ENCODE measurements around the gene SPPL2C. TPM values are rescaled to one million over a fixed set of nuclear protein-coding genes. Genes with fewer than 3 reads are reported as not detected.
A peak's percentile ranks its signal among the peaks of the same experiment; 100 is the strongest.

The SPPL2C gene
- total and polyA plus RNA-seq, 8 donors: not detected

DNA sequence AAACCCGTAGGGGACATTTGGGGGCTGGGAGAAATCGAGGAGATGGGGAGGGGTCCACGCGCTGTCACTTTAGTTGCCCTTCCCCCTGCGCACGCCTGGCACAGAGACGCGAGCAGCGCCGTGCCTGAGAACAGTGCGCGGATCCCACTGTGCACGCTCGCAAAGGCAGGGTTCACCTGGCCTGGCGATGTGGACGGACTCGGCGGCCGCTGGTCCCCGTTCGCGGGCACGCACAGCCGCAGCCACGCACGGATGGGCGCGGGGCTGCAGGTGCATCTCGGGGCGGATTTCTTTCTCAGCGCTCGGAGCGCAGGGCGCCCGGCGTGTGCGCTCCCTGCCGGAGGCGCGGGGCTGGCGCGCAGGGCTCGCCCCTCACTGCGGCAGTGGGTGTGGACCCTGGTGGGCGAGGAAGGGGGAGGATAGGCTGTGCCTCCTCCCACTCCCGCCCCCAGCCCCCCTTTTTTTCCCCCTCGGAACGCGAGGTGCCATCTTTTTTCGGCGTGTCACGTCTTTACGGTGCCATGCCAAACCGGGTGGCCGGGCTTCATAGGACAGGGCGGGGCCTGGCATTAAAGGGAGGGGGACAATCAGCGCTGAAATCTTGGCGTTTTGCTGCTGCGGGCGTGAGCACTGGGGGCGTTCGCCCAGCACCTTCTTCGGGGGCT, 50.8 kb downstream of the SPPL2C start:
- H3K9me3 ChIP-seq: no peaks in the 10 kb centered on the region
- intact Hi-C loops (cut with DNase I): no loop called here
- WGBS, 2 donors: 1% methylated on average over 54 to 62 of the region's 63 CpGs
- no peak for FAIRE-seq
- ATAC-seq: peak in 3 of 4 donors; percentile 3 to 17 (median 5)
- TF ChIP-seq, protein P1, sequence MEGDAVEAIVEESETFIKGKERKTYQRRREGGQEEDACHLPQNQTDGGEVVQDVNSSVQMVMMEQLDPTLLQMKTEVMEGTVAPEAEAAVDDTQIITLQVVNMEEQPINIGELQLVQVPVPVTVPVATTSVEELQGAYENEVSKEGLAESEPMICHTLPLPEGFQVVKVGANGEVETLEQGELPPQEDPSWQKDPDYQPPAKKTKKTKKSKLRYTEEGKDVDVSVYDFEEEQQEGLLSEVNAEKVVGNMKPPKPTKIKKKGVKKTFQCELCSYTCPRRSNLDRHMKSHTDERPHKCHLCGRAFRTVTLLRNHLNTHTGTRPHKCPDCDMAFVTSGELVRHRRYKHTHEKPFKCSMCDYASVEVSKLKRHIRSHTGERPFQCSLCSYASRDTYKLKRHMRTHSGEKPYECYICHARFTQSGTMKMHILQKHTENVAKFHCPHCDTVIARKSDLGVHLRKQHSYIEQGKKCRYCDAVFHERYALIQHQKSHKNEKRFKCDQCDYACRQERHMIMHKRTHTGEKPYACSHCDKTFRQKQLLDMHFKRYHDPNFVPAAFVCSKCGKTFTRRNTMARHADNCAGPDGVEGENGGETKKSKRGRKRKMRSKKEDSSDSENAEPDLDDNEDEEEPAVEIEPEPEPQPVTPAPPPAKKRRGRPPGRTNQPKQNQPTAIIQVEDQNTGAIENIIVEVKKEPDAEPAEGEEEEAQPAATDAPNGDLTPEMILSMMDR (IDR thresholded peaks at IDR 0.05): no peak
- no peaks in the 10 kb centered on the region for H3K4me1 ChIP-seq
- H3K27ac ChIP-seq: no peak overlapping the region
- no peaks in the 10 kb centered on the region for H3K36me3 ChIP-seq
- peaks cover 0 to 21% (median 8%) of the 10 kb centered on the region in 4 donors for H3K27me3 ChIP-seq
- H3K4me3 ChIP-seq: peak overlapping the region; percentile 7 to 81 (median 53)
- DNase-seq: peak in 4 of 6 donors; percentile 24 to 70 (median 48)

DNA sequence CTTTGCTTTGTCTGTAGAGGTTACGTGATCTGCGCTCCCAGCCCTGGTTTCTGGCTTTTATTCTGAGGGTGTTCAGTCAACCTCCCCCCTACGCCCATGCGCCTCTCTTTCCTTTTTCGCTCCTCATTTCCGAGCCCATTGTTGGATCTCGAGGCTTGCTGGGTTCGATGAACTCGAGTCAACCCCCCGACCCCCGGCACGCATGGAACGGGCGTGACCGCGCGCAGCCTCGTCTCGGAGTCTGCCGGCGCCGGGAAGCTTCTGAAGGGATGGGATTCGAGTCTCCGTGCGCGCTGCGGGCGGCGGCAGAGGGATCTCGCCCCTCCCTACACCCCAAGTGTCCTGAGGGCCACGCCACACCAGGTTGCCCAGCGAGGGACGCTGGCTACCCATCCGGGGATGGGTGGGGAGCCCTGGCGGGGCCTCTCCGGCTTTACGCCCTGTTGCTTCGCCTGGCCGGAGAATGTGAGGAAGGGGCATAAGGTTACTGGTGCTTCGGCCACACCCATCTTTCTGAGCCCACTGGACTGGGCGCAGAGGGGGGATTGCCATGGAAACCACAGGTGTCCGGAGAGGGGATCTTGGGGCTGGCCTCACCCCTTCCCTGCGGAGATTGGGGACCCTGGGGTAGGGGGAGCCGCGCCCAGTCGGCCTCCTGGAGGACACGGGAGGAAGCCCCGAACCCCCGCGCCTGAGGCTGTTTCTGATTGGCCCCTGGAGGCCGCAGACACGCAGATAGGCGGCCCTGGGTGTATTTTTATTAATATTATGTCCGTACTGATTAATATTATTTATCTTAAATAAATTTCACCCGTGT, 51.5 kb downstream of the SPPL2C start:
- TF ChIP-seq, protein P1 (IDR thresholded peaks at IDR 0.05): no peak
- H3K4me3 ChIP-seq: peak overlapping the region in 3 of 4 donors; percentile 7 to 81 (median 67)
- ATAC-seq (no peak), FAIRE-seq (no peak), DNase-seq (peak in 1 of 6 donors; percentile 70)
- no peak overlapping the region for H3K27ac ChIP-seq
- H3K36me3 ChIP-seq: no peaks in the 10 kb centered on the region
- H3K9me3 ChIP-seq: no peaks in the 10 kb centered on the region
- H3K27me3 ChIP-seq: peaks cover 0 to 21% (median 8%) of the 10 kb centered on the region in 4 donors
- intact Hi-C loops (cut with DNase I): no loop called here
- H3K4me1 ChIP-seq: no peaks in the 10 kb centered on the region
- WGBS, 2 donors: 5% methylated on average over 54 to 55 of the region's 55 CpGs

Other genes starting within 250 kb of the SPPL2C start
- gene CRHR1, start 60.6 kb upstream of the SPPL2C start, total RNA-seq: under 1 TPM in 2 of 6 donors, not detected in 4; 0.13 to 0.31 TPM
- gene CRHR1, start 60.6 kb upstream of the SPPL2C start, polyA plus RNA-seq: not detected
- 1 to 10 TPM; 1.1 to 2.8 (median 1.7) TPM for gene MAPT, start 49.7 kb downstream of the SPPL2C start, total RNA-seq
- 1 to 10 TPM; 1.1 to 3.2 TPM for gene MAPT, start 49.7 kb downstream of the SPPL2C start, polyA plus RNA-seq
- gene STH, start 154.4 kb downstream of the SPPL2C start, total RNA-seq: not detected
- not detected for gene STH, start 154.4 kb downstream of the SPPL2C start, polyA plus RNA-seq

Data from pancreas (tissue), 10 donors.